Measurements from ENCODE around the gene NRXN3.

NRXN3 gene

GRCh38 chr14:78581229-78581628, 411.1 kb downstream of the NRXN3 start:
- no peak for DNase-seq (ENCODE audit: low read depth)
- TF ChIP-seq CTCF (IDR thresholded peaks at IDR 0.05; ENCODE audit: insufficient read depth, low read depth, low read length, missing control alignments): no peak
- no peak overlapping the region for H3K4me3 ChIP-seq (ENCODE audit: low read depth, low read length)

GRCh38 chr14:78586681-78587080, 416.5 kb downstream of the NRXN3 start:
- H3K4me3 ChIP-seq (ENCODE audit: low read depth, low read length): no peak overlapping the region
- no peak for DNase-seq (ENCODE audit: low read depth)

GRCh38 chr14:78588906-78589305, 418.7 kb downstream of the NRXN3 start:
- TF ChIP-seq CTCF (IDR thresholded peaks at IDR 0.05; ENCODE audit: insufficient read depth, low read depth, low read length, missing control alignments): no peak
- no peak overlapping the region for H3K4me3 ChIP-seq (ENCODE audit: low read depth, low read length)
- no peak for DNase-seq (ENCODE audit: low read depth)

More at GRCh38 chr14:78586681-78587080, 416.5 kb downstream of the NRXN3 start:
- no peak for TF ChIP-seq CTCF (IDR thresholded peaks at IDR 0.05; ENCODE audit: insufficient read depth, low read depth, low read length, missing control alignments)

- TF ChIP-seq CTCF (IDR thresholded peaks at IDR 0.05; ENCODE audit: insufficient read depth, low read depth, low read length, missing control alignments): no peak
- H3K4me3 ChIP-seq (ENCODE audit: low read depth, low read length): no peak overlapping the region
- DNase-seq (ENCODE audit: low read depth): no peak
These were observed 422.5 kb downstream of the NRXN3 start for GRCh38 chr14:78592616-78593219.

- TF ChIP-seq CTCF (IDR thresholded peaks at IDR 0.05; ENCODE audit: insufficient read depth, low read depth, low read length, missing control alignments): no peak
- no peak for DNase-seq (ENCODE audit: low read depth)
- no peak overlapping the region for H3K4me3 ChIP-seq (ENCODE audit: low read depth, low read length)
These were observed 423.8 kb downstream of the NRXN3 start for GRCh38 chr14:78593949-78594348.

- peak; percentile 18 for DNase-seq (ENCODE audit: low read depth)
- H3K4me3 ChIP-seq (ENCODE audit: low read depth, low read length): no peak overlapping the region
- peak; percentile 19 for TF ChIP-seq CTCF (IDR thresholded peaks at IDR 0.05; ENCODE audit: insufficient read depth, low read depth, low read length, missing control alignments)
These were observed 425.6 kb downstream of the NRXN3 start for GRCh38 chr14:78595797-78596196.
